ENCODE measurements around the gene OR51B5.
"Not testable (repeated sequence)": the region's sequence is repeated elsewhere in the genome, so short reads cannot be mapped to it uniquely, and the experiment has no call there.

OR51B5 gene

GRCh38 chr11:5339771-5340322 is 3.5 kb downstream of the OR51B5 start:
- no peak for DNase-seq
- in situ Hi-C loops (cut with MboI; ENCODE audit: low pct_unique_long_range_greater_than_20kb, low sequenced_read_pairs), result no loop called here

GRCh38 chr11:5337253-5337652 is 6.1 kb downstream of the OR51B5 start:
- DNase-seq; in situ Hi-C loops (cut with MboI; ENCODE audit: low pct_unique_long_range_greater_than_20kb, low sequenced_read_pairs): not testable (repeated sequence)

DNA sequence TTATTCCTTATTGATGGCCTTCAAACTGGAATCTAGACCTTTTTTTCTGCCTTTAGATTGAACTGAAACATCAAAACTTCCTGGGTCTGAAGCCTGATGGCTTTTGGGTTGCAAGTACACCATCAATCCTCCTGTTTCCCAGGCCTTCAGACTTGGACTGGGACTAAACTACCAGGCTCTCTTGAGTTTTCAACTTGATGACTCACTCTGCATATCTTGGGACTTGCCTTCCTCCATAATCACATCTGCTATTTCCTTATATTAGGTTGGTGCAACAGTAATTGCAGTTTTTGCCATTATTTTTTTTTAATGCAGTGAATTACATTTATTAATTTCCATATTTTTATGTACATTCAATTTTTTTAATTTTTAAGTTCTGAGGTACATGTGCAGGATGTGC is 7.0 kb downstream of the OR51B5 start:
- no peak for DNase-seq
- in situ Hi-C loops (cut with MboI; ENCODE audit: low pct_unique_long_range_greater_than_20kb, low sequenced_read_pairs), result no loop called here

- no peak for DNase-seq
- in situ Hi-C loops (cut with MboI; ENCODE audit: low pct_unique_long_range_greater_than_20kb, low sequenced_read_pairs), result no loop called here
Observed at GRCh38 chr11:5335170-5335569, 8.2 kb downstream of the OR51B5 start.

DNA sequence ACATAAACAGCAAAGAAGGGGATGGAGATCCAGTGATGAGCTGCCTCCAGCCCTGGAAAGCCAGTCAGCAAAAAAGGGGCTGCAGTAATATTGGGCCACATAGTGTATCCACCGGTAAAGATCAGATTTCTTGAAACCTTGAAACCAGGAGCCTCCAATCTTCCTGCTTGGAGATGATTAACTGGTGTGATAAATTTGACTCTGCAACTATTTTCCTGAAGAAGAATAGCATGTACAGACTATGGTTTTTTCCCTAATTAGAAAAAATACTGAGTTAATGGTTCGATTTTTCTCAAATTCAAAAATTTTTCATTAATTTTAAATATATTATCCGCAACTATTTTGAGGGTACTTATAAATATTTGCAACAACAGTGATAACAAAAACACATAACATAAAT is 19.1 kb downstream of the OR51B5 start, which contains the start of gene OR51B2:
OR51B2 (minus strand) TSS at position 101 of the 400 bp plus-strand sequence; CDS start at position 101, 0 bp downstream.
- no peak for DNase-seq
- in situ Hi-C loops (cut with MboI; ENCODE audit: low pct_unique_long_range_greater_than_20kb, low sequenced_read_pairs), result no loop called here

GRCh38 chr11:5317292-5317691 is 26.0 kb downstream of the OR51B5 start:
- no peak for DNase-seq
- in situ Hi-C loops (cut with MboI; ENCODE audit: low pct_unique_long_range_greater_than_20kb, low sequenced_read_pairs), result no loop called here

GRCh38 chr11:5313326-5314023 is 29.8 kb downstream of the OR51B5 start:
- in situ Hi-C loops (cut with MboI; ENCODE audit: low pct_unique_long_range_greater_than_20kb, low sequenced_read_pairs); DNase-seq: not testable (repeated sequence)

GRCh38 chr11:5310423-5310822 is 32.9 kb downstream of the OR51B5 start:
- no peak for DNase-seq
- in situ Hi-C loops (cut with MboI; ENCODE audit: low pct_unique_long_range_greater_than_20kb, low sequenced_read_pairs), result no loop called here

DNA sequence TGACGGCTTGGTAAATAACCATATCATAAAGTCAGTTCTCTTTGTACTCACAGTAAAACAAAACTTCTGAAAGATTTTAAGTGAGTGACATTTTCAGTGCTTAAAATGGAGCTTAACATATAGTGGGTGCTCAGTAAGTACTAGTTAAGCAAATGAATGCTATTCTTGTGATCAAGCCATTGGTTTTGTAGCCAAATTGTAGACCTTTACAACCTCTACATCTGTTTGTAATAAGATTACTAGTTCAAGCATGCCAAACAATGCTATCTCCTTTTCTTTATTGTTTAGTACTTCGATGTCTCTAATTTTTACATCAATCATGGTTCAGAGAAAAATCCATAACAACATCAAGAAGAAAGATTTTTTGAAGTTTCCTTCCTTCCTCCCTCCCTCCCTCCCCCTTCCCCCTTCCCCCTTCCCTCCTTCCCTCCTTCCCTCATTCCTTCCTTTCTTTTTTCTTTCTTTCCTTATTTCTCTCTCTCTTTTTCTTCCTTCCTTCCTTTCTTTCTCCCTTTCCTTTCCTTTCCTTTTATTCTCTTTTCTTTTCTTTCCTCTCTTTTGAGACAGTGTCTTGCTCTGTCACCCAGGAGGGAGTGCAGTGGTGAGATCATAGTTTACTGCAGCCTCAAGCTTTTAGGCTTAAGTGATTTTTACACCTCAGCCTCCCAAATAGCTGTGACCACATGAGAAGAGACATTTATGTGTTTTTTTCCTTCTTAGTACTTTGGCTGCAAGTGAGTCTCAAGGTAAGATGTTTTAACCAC is 35.9 kb downstream of the OR51B5 start:
- no peak for DNase-seq
- in situ Hi-C loops (cut with MboI; ENCODE audit: low pct_unique_long_range_greater_than_20kb, low sequenced_read_pairs), result no loop called here

DNA sequence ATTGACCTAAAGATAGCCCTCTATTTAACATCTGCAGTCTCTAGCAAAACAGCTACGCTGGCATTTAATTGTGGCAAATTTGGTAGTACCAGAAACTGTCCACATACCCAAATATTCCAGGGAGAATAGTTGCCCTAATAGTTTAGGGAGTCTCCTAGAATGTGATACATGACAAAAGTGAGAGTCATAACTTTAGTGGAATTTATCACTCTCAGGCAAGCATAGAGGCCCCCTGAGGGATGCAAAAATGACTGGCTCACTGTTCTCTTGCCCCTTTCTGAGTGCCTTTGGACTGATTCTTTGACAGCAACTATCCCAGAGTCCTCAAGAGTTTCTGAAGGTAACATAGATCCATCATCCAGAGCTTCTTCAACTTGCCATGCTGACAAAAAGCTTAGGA is 39.3 kb downstream of the OR51B5 start:
- in situ Hi-C loops (cut with MboI; ENCODE audit: low pct_unique_long_range_greater_than_20kb, low sequenced_read_pairs), result no loop called here
- no peak for DNase-seq

- no peak for DNase-seq
- in situ Hi-C loops (cut with MboI; ENCODE audit: low pct_unique_long_range_greater_than_20kb, low sequenced_read_pairs), result no loop called here
Observed at GRCh38 chr11:5303626-5304025, 39.7 kb downstream of the OR51B5 start.

DNA sequence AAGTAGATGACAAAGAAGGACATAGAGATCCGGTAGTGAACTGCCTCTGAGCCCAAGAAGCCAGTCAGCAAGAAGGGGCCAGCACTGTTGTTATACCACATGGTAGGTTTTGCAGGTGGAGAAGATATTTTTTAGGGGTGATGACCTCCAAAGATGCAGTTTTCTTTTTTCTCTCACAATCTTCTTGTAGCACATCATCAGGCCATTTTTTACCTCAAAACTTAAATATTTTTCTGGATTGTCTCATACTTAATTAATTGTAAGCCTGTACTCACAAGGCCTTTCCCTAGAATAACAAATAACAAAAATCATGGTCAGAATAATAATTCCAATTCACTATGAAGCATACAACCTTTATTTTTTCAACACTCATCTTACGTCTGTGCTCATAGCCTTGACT is 41.5 kb downstream of the OR51B5 start, which contains the start of gene OR51B4:
OR51B4 (minus strand) TSS at position 101 of the 400 bp plus-strand sequence; CDS start at position 101, 0 bp downstream.
- no peak for DNase-seq
- in situ Hi-C loops (cut with MboI; ENCODE audit: low pct_unique_long_range_greater_than_20kb, low sequenced_read_pairs), result no loop called here

DNA sequence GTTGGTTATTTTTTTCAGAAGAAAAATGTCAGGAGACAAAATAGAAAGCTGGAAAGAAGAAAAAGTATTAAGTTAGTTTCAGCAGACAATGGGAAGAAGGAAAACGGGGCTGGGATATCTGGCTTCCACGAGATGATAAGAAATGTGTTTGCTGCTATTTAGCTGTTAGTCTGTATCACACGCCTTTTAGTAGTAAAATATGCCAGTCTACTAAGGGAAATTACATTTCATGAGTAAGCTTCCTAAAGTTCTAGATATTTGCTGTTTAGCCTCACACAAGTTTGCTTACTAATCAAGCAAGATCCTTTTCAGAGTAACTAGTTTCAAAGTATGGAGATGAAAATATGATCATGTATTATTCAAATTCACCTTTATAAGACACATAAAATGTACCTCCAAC is 43.1 kb downstream of the OR51B5 start:
- in situ Hi-C loops (cut with MboI; ENCODE audit: low pct_unique_long_range_greater_than_20kb, low sequenced_read_pairs), result no loop called here
- no peak for DNase-seq

DNA sequence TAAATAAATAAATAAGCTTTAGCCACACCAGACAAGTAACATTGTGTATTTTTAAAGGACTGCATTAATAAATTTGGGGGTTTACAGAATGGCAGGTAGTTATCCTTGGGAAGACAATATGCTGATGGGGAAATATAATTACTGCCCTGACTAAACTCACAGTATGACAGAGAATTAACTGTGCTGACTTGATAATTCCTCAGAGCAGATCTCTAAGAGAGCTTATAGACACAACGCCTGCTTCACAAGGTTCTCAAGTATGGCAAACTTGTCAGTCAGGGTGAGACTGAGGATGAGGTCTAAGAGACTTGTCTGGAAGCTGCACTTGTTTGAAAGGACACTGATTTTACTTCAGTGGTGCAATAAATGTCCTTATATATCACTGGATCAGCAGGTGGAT is 44.9 kb downstream of the OR51B5 start:
- DNase-seq, result no peak
- in situ Hi-C loops (cut with MboI; ENCODE audit: low pct_unique_long_range_greater_than_20kb, low sequenced_read_pairs), result no loop called here

DNA sequence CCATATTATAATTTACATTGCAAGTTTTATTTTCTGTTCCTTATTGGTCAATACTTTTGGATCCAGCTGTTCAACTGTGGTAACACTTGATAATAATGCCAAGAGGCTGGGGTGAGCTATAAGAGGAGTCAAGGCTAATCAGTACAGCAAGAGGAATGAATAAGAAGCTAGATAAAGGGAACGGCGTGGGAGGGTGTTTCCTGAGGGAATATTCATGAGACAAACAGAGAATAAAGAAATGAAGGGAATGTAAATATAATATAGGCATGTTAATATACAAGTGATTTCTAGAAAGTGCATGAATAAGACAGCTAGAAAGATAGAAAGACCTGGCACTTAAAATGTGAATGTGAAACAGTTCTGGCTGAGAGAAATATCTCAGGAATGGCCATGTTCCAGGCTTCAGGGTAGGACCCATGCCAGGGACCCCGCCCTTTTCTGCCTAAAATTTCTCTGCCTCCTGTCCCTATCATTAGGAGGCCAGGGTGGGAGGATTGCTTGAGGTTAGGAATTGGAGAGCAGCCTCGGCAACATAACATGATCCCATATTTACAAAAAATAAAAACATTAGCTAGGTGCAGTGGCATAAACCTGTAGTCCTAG is 45.5 kb downstream of the OR51B5 start:
- DNase-seq, result no peak
- in situ Hi-C loops (cut with MboI; ENCODE audit: low pct_unique_long_range_greater_than_20kb, low sequenced_read_pairs), result no loop called here

- DNase-seq; in situ Hi-C loops (cut with MboI; ENCODE audit: low pct_unique_long_range_greater_than_20kb, low sequenced_read_pairs): not testable (repeated sequence)
Observed at GRCh38 chr11:5294342-5294995, 48.9 kb downstream of the OR51B5 start.

DNA sequence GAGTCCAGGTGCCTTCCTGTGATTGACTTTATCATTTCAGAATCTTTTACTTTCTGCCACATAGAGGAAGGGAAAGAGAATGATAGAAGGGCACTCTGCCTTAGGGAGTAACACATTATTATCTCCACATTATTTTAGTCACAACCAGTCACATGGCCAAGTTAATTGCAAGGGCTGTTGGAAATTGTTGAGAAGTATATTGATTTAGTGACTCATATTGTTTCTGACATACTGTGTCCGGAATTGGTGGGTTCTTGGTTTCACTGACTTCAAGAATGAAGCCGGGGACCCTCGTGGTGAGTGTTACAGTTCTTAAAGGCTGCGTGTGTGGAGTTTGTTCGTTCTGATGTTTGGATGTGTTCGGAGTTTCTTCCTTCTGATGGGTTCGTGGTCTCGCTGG is 50.3 kb downstream of the OR51B5 start:
- no peak for DNase-seq
- in situ Hi-C loops (cut with MboI; ENCODE audit: low pct_unique_long_range_greater_than_20kb, low sequenced_read_pairs), result no loop called here
